HG03045 (cell line): ENCODE measurements around the gene TEPSIN.

ENCODE experiments used
- ATAC-seq: cut with Tn5 transposase; IDR thresholded peaks from one replicate; pipeline ENCODE4 v1.9.1; 2021; ENCODE audit warnings: mild to moderate bottlenecking, moderate library complexity; ENCODE audit not compliant: unreplicated experiment

The TEPSIN gene

DNA sequence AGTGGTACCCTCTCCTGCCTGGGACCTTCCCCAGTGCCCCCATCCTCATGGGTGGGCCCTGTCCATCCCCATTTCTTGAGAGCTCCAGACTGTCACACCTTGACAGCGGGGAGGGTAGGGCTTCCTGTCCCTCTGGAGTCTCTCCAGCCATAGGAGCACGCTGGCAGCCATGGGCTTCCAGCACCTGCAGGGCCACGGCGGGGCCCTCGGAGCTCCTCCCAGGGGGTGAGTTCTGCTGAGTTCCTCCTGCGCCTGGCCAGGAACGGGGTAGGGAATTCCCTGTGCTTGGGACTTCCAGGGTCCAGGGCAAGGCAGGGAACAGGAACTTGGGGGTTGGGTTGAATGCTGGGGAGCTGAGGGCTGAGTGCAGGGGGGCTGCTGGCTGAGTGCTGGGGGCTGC lies 49.8 kb downstream of the TEPSIN start:
- no peak for ATAC-seq

DNA sequence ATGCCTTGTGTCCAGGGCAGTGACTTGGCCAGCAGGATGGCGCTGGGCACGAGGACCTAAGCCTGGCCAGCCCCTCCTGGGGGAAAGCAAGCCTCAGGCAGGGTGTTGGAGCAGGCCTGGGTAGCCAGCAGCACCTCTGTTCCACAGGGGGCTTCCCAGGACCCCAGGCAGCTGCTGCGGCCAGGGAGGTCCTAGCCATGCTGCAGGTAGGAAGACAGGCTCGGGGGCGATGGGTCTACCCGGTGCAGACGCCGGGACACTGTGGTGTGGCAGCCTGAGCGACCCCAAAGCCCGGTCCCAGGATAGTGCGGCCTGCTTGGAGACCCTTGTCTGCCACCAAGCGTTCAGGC lies 50.4 kb downstream of the TEPSIN start:
- no peak for ATAC-seq

DNA sequence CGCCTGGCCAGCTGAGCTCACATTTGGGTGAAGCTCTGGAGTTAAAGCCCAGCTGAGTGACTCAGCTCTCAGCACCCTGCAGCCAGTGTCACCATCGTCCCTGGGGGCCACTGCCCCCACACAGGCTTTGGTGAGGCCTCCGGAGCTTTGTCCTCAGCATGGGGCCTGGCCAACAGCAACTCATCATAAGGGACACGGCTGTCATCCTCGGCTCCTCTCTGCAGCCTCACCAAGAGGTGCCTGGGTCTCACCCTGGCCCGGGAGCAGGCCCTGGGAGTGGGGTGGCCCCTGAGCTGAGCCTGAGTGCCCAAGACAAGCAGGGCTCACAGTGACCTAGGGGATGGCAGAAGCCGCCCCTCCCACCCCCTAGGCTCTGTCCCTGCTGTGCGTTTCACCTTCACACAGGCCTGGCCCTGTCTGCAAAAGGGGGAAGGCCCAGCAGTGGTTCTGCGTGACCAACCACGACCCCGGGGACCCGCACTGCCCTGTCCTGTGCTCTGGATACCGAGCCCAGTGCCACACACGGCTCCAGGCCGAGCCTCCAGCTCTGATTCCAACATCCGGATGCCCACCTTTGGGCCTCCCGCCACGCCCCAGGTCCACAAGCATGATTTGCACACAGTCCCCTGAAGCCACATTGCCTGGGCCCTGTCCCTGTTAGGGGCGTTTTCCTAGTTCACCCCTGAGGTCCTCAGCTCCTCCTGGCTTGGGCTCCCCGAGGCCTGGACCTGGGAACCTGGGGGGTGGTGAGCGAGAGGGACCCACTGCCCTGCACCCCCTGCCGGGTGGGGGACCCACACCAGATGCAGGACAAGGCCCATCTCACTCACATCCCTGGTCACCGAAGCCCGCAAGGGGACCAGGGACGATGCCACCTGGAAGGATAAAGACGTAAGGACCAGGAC lies 51.0 kb downstream of the TEPSIN start:
- no peak for ATAC-seq

DNA sequence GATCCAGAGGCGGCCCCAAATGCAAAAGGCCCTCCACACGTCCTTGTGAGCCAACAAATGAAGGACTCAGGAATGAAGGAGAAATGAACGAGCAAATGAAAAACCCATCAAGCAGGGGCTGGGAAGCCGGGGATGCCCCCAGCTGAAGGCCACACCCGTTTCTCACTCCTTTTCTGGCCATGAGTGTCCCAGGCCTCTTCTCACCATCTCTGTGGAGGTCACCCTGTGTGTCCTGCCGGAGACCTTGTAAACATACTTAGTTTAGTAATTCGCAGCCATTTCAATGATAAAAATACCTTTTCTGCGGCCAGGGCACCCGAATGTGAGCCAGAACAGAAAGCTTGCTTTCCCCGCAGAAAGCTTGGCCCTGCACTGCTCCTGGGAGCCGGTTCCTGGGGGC lies 51.7 kb downstream of the TEPSIN start:
- ATAC-seq: no peak

DNA sequence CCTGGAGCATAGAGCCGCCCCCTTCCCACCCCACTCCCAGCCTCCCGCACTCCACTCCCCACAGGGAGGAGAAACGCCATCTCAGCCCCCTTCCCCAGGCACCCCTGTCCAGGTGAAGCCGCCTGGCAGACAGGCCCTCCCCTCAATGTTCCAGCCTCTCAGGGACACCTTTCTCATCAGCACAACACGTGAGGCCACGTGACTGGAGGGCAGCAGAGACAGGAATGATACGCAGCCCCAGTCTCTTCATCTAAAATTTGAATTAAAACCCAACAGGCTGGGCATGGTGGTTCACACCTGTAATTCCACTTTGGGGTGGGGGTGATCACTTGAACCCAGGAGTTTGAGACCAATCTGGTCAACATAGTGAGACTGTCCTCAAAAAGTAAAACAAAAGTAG lies 52.7 kb downstream of the TEPSIN start:
- ATAC-seq: no peak

DNA sequence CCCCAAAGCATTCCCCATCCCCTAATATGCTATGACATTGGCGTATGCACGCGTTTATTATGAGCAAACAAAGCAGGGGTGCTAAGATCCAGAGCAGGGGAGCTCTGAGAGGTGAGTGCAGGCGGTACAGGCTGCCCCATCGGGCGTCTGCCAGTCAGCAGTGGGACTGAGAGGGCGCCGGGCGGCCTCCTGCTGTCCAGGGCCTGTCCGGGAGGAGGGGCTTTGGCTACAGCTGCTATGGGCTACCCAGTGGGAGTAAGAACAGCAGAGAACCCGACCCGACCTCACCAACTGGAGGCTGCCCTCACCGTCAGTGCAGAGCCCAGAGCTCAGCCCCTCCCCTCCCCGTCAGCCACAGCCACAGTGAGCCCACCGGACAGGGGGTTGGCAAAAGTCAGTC lies 54.3 kb downstream of the TEPSIN start:
- no peak for ATAC-seq

DNA sequence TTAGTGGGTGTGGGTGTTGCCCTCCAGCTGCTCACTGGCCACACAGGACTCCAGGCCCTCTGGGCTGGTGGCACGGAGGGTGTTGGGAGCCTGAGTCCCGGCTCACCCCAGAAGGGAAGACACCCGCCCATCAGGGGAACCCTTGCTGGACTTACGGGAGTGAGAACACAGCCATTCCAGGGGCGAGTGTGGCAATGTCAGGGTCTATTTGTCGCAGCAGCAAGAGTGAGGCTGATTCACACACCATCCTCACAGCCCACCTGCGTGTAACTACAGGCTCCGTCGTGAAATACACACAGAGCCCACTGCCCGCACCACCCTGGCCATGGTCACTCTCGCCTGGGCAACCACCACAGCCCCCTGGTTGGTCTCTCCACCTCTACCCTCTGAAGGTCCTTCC lies 55.0 kb downstream of the TEPSIN start:
- no peak for ATAC-seq

DNA sequence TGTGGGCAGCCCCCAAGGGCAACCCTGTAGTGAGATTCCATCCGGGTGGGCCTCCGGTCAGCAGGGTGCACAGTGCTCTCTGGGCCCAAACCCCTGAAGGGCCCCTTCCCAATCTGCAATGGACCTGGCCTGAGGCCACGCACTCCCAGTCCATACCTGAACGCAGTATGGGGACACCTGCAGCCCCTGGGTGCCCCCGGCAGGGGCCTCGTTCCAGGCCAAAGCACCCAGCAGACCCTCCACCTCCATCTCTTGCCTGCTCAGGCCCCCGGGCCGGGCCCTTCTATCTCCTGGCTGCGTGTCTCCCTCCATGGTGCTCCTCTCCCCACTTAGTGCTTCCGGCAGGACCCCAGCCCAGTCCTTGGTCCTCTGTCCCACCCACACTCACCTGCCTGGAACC lies 55.5 kb downstream of the TEPSIN start:
- ATAC-seq: no peak

DNA sequence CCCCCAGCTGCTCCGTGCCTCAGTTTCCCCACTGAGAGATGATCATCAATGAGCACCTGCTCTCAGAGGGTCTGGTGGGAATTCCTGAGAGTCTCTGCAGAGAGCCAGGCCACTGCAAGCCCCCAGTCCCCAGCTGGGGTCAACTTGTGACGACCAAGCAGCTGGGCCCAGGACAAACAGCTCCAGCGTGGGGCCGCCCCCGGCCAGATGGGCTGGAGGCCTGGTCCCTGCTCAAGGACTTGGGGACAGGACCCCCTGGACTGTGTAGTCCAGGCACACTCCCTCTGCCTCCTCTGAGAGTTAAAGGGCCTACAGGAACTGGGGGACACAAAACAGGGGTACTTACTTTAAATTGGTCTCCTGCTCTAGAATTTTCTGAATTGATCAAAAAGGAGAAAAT lies 56.3 kb downstream of the TEPSIN start:
- no peak for ATAC-seq

DNA sequence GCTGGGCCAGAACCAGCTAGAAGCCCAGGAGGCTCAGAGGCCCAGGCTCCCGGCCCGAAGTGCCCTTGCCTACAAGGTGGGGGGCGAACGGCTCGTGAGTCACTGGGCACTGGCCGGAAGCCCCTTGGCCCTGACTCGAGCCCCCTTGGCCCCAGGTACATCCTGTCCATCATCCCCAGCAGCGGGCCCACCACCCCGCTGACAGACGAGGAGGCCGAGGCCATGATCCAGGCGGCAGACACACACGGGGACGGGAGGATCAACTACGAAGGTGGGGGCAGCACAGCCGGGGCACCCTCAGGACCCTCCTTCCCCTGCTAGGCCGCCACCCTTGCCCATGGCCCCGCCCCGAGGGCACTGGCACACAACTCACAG lies 57.1 kb downstream of the TEPSIN start:
- no peak for ATAC-seq

DNA sequence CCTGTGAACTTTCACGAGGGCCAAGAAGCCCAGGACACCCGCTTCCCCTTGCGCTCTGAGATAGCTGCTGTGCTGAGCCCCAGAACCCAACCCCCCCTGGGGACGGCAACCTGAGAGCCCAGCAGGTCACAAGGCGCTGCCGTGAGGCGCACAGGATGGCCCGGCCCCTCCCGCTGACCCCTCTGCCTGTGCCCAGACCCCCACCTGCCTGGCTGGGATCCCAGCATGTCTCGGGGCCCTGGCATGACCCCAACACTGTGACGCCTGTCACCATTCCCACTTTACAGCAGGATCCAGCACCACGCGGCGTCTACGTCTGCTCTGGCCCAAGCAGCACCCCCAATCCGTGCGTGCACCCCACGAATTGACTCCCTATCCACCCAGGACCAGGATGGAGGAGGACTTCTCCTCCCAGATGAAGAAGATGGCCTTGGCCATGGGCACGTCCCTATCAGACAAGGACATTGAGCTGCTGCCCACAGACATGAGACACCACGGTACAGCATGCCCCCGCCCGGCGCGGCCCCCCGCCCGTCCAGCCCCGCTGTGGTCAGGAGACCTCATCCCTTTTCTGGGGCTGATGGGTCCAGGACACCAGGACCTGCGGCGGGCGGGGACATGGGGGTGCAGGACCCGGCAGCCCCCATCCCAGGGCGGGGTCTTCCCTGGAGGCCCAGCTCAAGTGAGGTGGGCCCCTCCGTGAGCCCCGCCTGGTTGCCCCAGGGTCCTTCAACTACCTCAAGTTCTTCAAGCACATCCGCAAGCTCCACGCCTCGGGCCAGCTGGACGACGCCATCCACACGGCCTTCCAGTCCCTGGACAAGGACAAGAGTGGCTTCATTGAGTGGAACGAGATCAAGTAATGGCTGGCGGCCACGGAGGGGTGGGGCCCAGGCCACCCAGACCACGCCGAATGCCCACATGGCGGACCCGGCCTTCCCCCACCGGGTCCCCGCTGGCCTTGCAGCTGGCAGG lies 57.7 kb downstream of the TEPSIN start:
- no peak for ATAC-seq

DNA sequence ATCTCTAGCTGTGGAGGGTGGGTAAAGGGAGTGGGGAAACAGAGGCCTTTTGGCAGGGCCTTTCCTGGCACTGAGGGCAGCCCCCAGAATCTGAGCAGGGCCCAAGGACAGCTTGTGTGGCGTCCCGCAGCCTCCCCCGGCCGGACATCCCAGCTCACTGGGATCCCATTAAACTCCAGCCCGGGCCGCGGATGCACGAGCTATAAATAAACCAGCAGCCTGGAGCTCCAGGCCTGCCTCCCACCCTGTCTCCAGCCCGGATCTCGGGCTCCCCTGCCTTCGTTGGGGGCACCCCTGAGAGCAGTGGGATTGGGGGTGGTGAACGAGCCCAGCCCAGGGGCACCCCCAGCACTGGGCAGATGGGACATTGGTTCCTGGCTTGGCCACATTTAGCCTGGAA lies 59.0 kb downstream of the TEPSIN start:
- no peak for ATAC-seq

DNA sequence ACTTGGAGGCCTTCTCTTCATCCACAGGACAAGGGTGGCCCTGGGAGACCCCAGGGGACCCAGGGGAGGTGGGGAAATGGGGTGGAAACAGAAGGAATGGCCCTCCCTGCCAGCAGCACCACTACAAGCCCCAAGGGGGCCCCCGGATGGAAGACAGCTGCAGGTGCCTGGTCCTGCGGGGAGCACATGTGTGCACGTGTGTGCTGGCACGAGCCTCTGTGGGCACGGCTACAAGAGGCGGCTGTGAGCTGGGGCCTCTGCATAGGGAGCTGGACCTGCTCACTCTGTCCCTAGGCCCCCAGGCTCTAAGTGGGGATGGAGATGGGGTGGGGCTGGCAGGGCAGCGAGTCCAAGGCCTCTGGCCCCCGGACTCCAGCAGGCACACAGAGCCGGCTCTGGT lies 59.6 kb downstream of the TEPSIN start:
- ATAC-seq: no peak
